Endodermal cell (in vitro differentiated cells): ENCODE data around the gene TNRC6C. TPM values are rescaled to one million over a fixed set of nuclear protein-coding genes. Genes with fewer than 3 reads are reported as not detected.
A peak's percentile ranks its signal among the peaks of the same experiment; 100 is the strongest.

Source experiments
- DNase-seq: peaks from one replicate; pipeline ENCODE4 v3.0.0-alpha.2; 2017
- H3K27ac ChIP-seq: 2 replicates; pipeline ENCODE4 v1.5.1; 2013; ENCODE audit warnings: mild to moderate bottlenecking, low read depth, low read length, moderate library complexity
- H3K27me3 ChIP-seq: 2 replicates; pipeline ENCODE4 v1.6.1; 2013; ENCODE audit warnings: mild to moderate bottlenecking, low read length, moderate library complexity; ENCODE audit not compliant: insufficient read depth, control insufficient read depth, poor library complexity, severe bottlenecking
- H3K36me3 ChIP-seq: 2 replicates; pipeline ENCODE4 v1.7.0; 2013; ENCODE audit warnings: mild to moderate bottlenecking, low read length, moderate library complexity; ENCODE audit not compliant: control insufficient read depth, insufficient read depth
- H3K4me1 ChIP-seq: one replicate; pipeline ENCODE4 v1.7.0; 2013; ENCODE audit warnings: low read length; ENCODE audit not compliant: control insufficient read depth, insufficient read depth
- H3K4me3 ChIP-seq: 2 replicates; pipeline ENCODE4 v1.5.1; 2013; ENCODE audit warnings: mild to moderate bottlenecking, low read length, moderate library complexity
- H3K9ac ChIP-seq: 2 replicates; pipeline ENCODE4 v1.6.1; 2013; ENCODE audit warnings: mild to moderate bottlenecking, low read length, moderate library complexity; ENCODE audit not compliant: poor library complexity, severe bottlenecking; ENCODE audit errors: extremely low read depth
- H3K9me3 ChIP-seq: 2 replicates; pipeline ENCODE4 v1.6.1; 2013; ENCODE audit warnings: mild to moderate bottlenecking, low read length, moderate library complexity; ENCODE audit not compliant: control insufficient read depth
- H3K27ac Mint-ChIP-seq: 2 replicates; pipeline ENCODE4 v1.8.0; 2020; ENCODE audit warnings: mixed read lengths
- H3K27me3 Mint-ChIP-seq: 2 replicates; pipeline ENCODE4 v1.8.0; 2021; ENCODE audit warnings: mild to moderate bottlenecking, mixed read lengths; ENCODE audit not compliant: insufficient read depth
- H3K36me3 Mint-ChIP-seq: 2 replicates; pipeline ENCODE4 v1.8.0; 2020; ENCODE audit warnings: low read depth, mixed read lengths
- H3K4me1 Mint-ChIP-seq: 2 replicates; pipeline ENCODE4 v1.8.0; 2020; ENCODE audit warnings: mixed read lengths
- H3K4me3 Mint-ChIP-seq: 2 replicates; pipeline ENCODE4 v1.8.0; 2020; ENCODE audit warnings: mild to moderate bottlenecking, moderate library complexity, mixed read lengths
- H3K9me3 Mint-ChIP-seq: 2 replicates; pipeline ENCODE4 v1.8.0; 2020; ENCODE audit warnings: mild to moderate bottlenecking, mixed read lengths
- CTCF ChIP-seq: fragments of 200-600 bp; sonication (generic); conservative IDR thresholded peaks from 2 replicates; pipeline ENCODE4 v1.5.0; 2021; ENCODE audit warnings: antibody characterized with exemption, mild to moderate bottlenecking
- WGBS, 2 experiments: methylation state at CpG; one replicate each; pipeline versions ENCODE4 v1.1.5 to v1.1.7; 2013; ENCODE audit warnings: missing lambda C conversion rate in 2 of 2, mixed read lengths in 1 of 2; ENCODE audit not compliant: insufficient coverage in 1 of 2, insufficient read length in 1 of 2; 5-methylcytosine and 5-hydroxymethylcytosine counted together
- total RNA-seq, 2 donors: library from RNA; stranded (reverse); fragmentation: NEBNext Ultra II Directional in 1 of 2; extraction: Animal tissue kit (Norgen Biotek cat#: 25700) in 1 of 2; gene quantifications; 2 replicates in 1 of 2; 3 replicates in 1 of 2; pipeline ENCODE4 v1.2.1, GENCODE V29; 2021

The TNRC6C gene
- total RNA-seq, 2 donors from 2014 or later: 22.4 to 40.2 TPM

DNA sequence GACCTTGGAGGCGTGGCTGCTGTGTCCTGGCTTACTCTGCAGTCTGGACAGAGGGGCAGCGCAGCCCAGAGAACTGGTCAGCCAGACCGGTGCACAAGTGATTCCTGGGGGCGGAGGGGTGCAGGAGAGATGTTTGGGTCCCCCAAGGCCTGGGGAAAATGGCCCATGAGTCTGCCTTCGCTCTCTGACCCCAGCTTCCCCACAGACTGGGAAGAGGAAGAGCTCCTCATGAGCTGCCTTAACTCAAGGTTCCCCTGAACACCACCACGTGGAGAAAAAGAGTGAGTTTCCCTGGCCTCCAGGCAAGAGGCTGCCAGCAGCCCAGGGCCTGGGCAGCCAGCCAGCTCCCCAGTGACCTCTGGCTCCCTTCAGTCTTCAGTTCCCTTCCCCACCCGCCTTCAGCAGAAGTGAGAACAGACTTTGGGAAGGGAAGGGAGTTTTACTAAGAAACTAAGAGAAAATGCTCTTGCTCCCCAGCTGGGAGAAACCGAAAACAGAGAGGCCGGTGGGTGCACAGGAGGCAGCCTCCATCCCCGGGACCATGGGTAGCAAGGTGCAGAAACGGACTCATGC lies 185.7 kb downstream of the TNRC6C start:
- no peak overlapping the region for H3K4me3 Mint-ChIP-seq
- no peak overlapping the region for H3K27ac ChIP-seq
- H3K4me1 Mint-ChIP-seq: no peaks in the 10 kb centered on the region
- no peaks in the 10 kb centered on the region for H3K36me3 ChIP-seq
- no peaks in the 10 kb centered on the region for H3K9me3 Mint-ChIP-seq
- H3K27me3 Mint-ChIP-seq: peaks cover 10% of the 10 kb centered on the region
- H3K36me3 Mint-ChIP-seq: no peaks in the 10 kb centered on the region
- 86 to 94% methylated on average over 6 to 11 of the region's 11 CpGs for WGBS, 2 experiments
- no peaks in the 10 kb centered on the region for H3K27me3 ChIP-seq
- H3K4me3 ChIP-seq: no peak overlapping the region
- no peak for TF ChIP-seq CTCF
- no peak overlapping the region for H3K9ac ChIP-seq
- H3K27ac Mint-ChIP-seq: no peak overlapping the region
- no peaks in the 10 kb centered on the region for H3K9me3 ChIP-seq
- DNase-seq: peak; percentile 54
- H3K4me1 ChIP-seq: no peaks in the 10 kb centered on the region

- Histone ChIP-seq H3K27ac (no peak overlapping the region), H3K9ac (no peak overlapping the region)
- 92 to 95% methylated on average over 12 to 18 of the region's 18 CpGs for whole genome bisulfite sequencing, 2 experiments
Measured at GRCh38 chr17:78144736-78145641, 186.5 kb downstream of the TNRC6C start.

DNA sequence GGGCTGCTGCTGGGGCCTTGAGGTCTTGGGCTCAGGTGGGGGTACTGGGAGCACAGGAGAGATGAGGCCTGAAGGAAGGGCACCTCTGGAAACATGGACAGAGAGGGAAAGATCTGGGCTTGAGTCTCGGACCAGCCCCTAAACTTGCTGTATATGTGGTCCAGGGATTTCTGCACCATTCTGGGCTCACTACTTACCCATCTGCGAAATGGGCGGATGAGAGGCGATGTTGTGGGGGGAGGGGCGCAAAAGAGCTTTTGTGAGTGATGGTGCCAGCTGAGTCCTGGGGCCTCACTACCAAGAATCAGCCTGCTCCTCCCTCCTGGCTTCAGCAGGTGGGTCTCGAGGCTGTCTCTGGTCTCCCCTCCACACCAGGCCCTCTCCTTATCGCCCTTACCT lies 188.0 kb downstream of the TNRC6C start:
- H3K9me3 ChIP-seq: no peaks in the 10 kb centered on the region
- DNase-seq: no peak
- 80 to 89% methylated on average over 1 to 7 of the region's 7 CpGs for WGBS, 2 experiments
- Mint-ChIP-seq H3K36me3 (no peaks in the 10 kb centered on the region), H3K9me3 (no peaks in the 10 kb centered on the region), H3K27ac (no peak overlapping the region), H3K27me3 (peaks cover 8% of the 10 kb centered on the region), H3K4me3 (no peak overlapping the region), H3K4me1 (peaks cover 1% of the 10 kb centered on the region)
- no peak overlapping the region for H3K9ac ChIP-seq
- H3K36me3 ChIP-seq: no peaks in the 10 kb centered on the region
- no peak overlapping the region for H3K4me3 ChIP-seq
- no peak for TF ChIP-seq CTCF
- H3K27ac ChIP-seq: no peak overlapping the region
- no peaks in the 10 kb centered on the region for H3K27me3 ChIP-seq
- H3K4me1 ChIP-seq: no peaks in the 10 kb centered on the region

More at GRCh38 chr17:78144736-78145641, 186.5 kb downstream of the TNRC6C start:
- Mint-ChIP-seq H3K27ac (no peak overlapping the region), H3K4me1 (no peaks in the 10 kb centered on the region), H3K27me3 (peaks cover 10% of the 10 kb centered on the region), H3K4me3 (no peak overlapping the region), H3K9me3 (no peaks in the 10 kb centered on the region), H3K36me3 (no peaks in the 10 kb centered on the region)
- Histone ChIP-seq H3K36me3 (no peaks in the 10 kb centered on the region), H3K9me3 (no peaks in the 10 kb centered on the region), H3K4me3 (no peak overlapping the region), H3K27me3 (no peaks in the 10 kb centered on the region), H3K4me1 (no peaks in the 10 kb centered on the region)
- TF ChIP-seq CTCF: no peak
- DNase-seq: peak; percentile 53
